ENCODE data around the gene C9orf85. TPM values are rescaled to one million over a fixed set of nuclear protein-coding genes. Genes with fewer than 3 reads are reported as not detected.
"Not testable (repeated sequence)": the region's sequence is repeated elsewhere in the genome, so short reads cannot be mapped to it uniquely, and the experiment has no call there.

C9orf85 gene
- total RNA-seq, 1 donor from 2014 or later = 9.4 TPM

- DNase-seq (ENCODE audit: missing footprints) (no peak), ATAC-seq (no peak)
- intact Hi-C loops (cut with DNase I) = no loop called here
These were observed 18.5 kb downstream of the C9orf85 start for GRCh38 chr9:71929791-71930440.

DNA sequence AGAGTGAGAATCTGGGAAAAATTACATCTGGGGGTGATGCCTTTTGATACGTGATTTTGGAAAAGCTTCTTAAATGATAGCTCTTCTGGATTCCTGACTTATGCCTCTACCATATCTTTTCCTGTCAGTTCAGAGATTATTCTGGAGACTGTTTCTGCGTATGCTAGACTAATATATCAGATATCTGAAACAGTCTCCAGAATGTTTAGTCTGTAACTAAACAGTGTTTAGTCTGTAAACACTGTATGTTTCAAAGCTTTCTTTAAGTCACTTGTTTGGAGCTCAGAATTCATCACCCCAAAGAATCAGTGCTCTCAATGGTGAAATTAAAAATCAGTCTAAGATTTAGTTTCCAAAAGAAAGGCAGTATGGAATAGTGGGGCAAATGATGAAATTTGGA lies 19.7 kb downstream of the C9orf85 start:
- no peak for DNase-seq (ENCODE audit: missing footprints)
- no peak for ATAC-seq
- intact Hi-C loops (cut with DNase I) = no loop called here

DNA sequence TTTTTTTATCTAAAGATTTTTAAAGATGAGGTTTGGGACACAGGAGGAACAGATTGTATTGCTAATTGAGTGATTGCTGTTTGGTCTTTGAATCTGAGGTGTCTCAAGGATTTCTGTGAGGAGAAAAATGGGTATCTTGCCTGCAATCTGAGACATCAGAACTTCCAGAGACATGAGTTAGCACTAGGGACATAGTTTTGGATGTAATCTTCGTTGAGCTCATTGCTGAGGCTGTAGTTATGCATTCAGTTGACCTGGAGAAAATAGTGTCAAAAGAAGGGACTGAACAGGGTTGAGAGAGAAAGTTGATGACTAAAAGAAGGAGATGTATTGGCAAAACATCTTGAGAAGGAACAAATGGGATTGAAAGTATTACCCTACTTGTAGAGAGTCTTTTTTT lies 24.6 kb downstream of the C9orf85 start:
- ATAC-seq (no peak), DNase-seq (ENCODE audit: missing footprints) (no peak)
- intact Hi-C loops (cut with DNase I) = no loop called here

DNA sequence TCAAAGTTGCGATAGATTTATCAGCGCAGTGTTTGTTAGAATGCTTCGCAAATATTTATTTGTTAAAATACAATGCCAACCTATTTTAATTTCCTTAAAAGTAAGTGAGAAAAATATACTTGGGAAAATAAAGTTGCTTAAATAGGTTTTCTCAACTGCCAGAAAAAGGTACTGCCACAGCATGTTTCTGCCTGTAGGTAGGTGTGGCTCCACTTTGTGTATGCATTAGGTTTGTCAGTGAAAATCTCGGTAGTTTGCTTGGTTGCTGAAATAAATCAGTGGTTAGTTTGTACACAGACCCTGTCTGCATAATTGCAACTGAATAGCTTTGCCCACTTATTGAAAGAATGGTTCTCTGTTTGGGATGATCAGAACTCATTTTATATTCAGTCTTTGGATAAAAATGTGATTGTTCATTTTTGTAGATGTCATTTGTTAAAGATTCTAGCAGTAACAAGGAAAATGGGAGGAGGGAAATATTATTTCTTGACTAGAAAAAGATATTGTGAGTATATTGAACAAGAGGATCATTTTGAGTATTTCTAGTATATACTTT lies 25.7 kb downstream of the C9orf85 start:
- DNase-seq (ENCODE audit: missing footprints) = no peak
- ATAC-seq = no peak
- intact Hi-C loops (cut with DNase I) = no loop called here

DNA sequence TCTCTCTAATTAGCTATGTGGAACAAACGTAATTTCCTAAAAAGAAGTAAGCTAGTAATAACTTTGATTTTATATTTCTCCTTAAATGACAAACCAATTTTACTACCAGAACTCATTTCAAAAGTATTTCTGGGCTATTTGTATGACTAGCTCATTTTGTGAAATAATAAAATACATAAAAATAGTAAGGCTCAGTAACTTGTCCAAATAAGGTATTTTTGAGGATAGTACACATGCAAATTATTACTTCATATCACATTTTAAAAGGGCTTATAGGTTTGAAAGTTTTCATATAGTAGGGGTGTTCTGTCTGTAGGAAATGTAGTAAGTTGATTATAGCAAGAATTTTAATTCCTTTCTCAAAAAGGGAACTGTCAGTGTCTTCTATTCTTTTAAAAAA lies 26.5 kb downstream of the C9orf85 start:
- DNase-seq (ENCODE audit: missing footprints) (no peak), ATAC-seq (no peak)
- intact Hi-C loops (cut with DNase I) = no loop called here

DNA sequence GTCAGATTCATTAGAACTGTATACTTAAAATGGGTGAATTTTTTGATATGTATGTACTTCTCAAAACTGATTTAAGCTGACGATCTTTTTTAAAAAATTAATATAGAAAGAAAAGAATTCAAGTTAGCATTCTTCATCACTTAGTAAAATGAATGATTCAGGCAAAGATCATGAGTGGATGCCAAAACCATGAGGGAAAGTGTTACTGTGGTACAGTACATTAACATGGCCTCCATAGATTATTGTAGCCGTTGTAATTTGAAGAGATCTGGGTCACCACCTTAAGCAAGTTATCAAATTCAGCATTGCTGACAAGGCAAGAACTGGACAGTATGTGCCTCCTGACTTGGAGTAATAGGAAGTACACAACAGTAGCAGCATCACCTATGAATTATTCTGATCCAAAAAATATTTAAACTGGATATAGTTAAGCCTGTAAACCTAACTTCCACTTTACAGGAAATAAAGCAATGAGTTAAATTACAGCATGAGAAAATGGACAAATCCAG lies 29.7 kb downstream of the C9orf85 start:
- ATAC-seq (no peak), DNase-seq (ENCODE audit: missing footprints) (no peak)
- intact Hi-C loops (cut with DNase I) = no loop called here

DNA sequence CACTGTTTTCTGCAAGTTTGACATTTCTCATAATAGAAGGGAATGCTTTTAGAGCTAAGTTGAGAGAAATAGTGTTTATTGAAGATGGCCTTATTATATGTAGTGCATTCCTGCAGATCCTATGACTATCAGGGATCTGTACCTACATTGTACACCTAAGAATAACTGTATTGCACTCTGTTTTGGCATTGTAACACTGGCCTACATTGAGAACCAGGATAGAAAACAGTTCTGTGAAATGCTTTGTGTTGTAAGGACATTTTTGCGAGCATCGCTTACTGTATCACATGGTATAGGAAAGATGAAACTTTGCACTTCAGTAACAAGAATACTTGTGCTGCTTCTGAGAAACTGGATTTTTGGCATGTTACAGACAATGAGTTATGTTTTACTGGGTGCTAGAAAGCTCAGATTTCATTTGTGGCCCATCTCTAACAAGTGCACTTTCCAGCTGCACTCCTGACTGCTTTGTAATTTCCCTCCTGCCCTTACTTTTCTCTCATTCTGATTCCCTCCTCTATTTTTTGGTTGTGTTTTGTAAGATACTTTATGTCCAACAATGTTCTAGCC lies 30.6 kb downstream of the C9orf85 start:
- intact Hi-C loops (cut with DNase I) = no loop called here
- no peak for ATAC-seq
- no peak for DNase-seq (ENCODE audit: missing footprints)

GRCh38 chr9:71944754-71945375 lies 33.4 kb downstream of the C9orf85 start:
- DNase-seq (ENCODE audit: missing footprints) = no peak
- intact Hi-C loops (cut with DNase I) = no loop called here

GRCh38 chr9:71954652-71955051 lies 43.2 kb downstream of the C9orf85 start:
- intact Hi-C loops (cut with DNase I); ATAC-seq; DNase-seq (ENCODE audit: missing footprints): not testable (repeated sequence)

More at GRCh38 chr9:71944754-71945375, 33.4 kb downstream of the C9orf85 start:
- ATAC-seq = no peak

DNA sequence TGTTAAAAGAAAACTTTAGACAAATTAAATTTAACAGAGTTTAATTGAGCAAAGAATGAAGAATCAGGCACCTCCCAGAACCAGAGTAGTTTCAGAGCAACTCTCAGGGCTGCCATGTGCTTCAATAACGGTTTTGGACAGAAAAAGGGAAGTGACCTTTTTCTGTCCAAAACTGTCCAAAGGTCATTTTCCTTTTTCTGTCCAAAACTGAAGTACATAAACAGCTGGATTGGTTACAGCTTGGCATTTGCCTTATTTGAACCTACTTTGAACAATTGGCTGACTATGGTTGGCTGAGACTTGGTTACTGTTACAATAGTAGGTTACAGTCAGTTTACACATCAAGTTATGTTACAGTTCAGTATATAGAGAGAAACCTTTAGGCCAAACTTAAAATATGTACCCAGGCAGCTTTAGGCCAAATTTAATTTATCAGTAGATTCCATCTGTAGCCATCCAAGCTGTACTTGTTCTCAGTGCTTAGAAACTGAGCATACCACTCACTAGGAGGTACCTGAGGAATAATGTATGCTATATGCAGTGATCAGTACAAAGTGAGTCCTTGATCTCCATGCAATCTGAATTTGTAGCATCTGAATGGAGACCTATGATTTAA lies 44.0 kb downstream of the C9orf85 start:
- no peak for ATAC-seq
- intact Hi-C loops (cut with DNase I) = no loop called here
- no peak for DNase-seq (ENCODE audit: missing footprints)

DNA sequence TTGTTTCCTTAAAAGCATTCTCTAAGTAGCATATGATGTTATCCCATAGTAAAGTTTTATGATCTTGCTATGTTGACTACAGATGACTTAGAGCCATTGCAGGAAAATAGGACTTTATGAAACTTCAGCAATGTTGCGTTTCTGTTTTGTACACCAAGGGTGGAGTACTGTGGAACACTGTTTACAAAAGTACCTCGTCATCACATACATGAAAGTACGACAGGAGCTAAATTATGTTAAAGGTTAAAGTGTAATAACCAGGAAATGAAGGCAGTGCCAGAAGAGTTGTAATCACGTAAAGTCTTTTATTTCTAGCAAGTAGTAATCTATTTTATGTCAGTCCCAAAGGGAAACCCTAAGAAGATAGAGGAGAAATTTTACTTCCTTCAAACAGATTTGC lies 50.9 kb downstream of the C9orf85 start:
- DNase-seq (ENCODE audit: missing footprints) = no peak
- no peak for ATAC-seq
- intact Hi-C loops (cut with DNase I) = no loop called here

GRCh38 chr9:71963471-71963996 lies 52.1 kb downstream of the C9orf85 start:
- DNase-seq (ENCODE audit: missing footprints); ATAC-seq; intact Hi-C loops (cut with DNase I): not testable (repeated sequence)

- DNase-seq (ENCODE audit: missing footprints) (no peak), ATAC-seq (no peak)
- intact Hi-C loops (cut with DNase I) = no loop called here
These were observed 54.0 kb downstream of the C9orf85 start for GRCh38 chr9:71965403-71965802.

GRCh38 chr9:71966601-71967000 lies 55.2 kb downstream of the C9orf85 start:
- no peak for ATAC-seq
- no peak for DNase-seq (ENCODE audit: missing footprints)
- intact Hi-C loops (cut with DNase I) = no loop called here

- intact Hi-C loops (cut with DNase I) = no loop called here
- ATAC-seq = no peak
These were observed 57.2 kb downstream of the C9orf85 start for GRCh38 chr9:71968541-71969090.

DNA sequence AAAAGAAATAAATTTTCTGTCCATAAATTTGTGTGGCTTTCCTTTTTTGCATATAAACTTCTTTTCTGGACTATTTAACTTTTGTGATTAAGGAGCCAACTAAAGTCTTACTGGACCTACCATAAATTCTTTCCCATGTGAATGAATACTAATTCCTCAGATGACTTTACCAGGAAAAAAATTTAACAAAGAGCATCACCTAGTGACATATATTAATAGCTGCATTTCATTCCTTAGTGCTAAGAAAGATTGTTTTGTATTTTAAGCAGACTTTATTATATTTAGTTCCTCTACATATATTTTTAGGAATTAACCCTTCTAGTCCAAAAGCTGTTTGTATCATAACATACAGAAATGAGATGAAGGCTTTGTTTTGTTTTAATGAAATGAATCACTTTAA lies 64.4 kb downstream of the C9orf85 start:
- DNase-seq (ENCODE audit: missing footprints) (no peak), ATAC-seq (no peak)
- intact Hi-C loops (cut with DNase I) = no loop called here

More at GRCh38 chr9:71968541-71969090, 57.2 kb downstream of the C9orf85 start:
- no peak for DNase-seq (ENCODE audit: missing footprints)

DNA sequence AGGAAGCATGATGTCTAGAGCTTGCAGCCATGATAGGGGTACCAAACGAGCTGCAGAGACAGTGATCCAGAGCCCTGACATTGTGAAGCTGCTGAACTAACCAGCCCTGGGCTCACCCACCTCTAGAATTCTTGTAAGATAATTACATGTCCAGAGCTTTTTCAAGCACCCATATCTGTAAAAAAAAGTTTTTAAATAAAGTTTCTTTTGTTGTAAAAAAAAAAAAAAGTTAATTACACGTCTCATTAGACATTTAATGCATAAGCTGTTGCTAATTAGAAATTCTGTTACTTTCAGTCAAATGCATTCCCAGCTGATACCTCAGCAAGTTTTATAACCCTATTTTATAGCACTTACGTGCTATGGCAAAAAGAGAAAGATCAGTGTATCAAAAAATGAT lies 65.6 kb downstream of the C9orf85 start:
- intact Hi-C loops (cut with DNase I) = no loop called here
- DNase-seq (ENCODE audit: missing footprints) = no peak
- no peak for ATAC-seq

DNA sequence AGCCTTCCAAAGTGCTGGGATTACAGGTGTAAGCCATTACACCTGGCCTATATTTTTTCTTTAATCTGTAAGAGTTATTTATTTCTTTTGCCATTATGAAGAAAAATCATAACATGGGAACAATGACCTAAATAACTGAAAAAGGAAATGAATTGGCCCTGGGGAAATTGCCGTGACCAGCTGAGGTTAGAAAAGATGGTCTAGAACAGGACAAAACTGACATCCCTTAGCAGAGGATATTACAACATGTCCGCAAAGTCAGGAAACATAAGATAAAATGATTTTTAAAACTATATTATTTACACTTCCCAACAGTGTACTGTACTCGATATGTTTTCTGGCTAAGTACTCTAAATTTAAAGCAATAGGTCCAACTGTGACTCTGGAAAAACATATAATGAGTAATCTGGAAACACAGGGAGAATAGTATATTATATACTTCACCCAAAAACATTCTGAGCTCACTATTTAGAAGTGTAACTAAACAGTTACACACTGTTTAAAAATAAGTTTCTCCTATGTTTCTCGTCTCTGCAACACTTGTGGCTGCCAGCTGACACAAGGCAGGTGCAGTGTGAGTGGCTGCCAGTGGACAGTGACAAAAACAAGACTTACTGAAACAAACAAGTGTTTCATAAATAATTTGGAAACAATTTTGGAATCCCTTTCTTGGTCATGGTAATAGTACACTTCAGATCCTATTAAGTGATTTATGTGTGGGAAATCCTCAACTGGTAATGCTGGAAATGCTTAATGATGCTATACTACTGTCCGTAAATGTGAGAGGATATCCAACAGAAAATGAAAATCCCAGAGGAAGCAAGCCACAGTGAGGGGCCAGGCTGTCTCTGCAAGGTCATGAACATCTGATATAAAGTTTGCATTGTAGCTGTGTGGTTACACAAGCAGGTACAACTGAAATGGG lies 69.1 kb downstream of the C9orf85 start:
- DNase-seq (ENCODE audit: missing footprints) (no peak), ATAC-seq (peak; percentile 58)
- intact Hi-C loops (cut with DNase I) = loop anchor here (5.0 kb wide), 1 partner anchor 68 kb away; the partner anchor contains the start of genes ABHD17B and C9orf85
